Activated T-cell treated with anti-CD3 and anti-CD28 coated beads for 4 hours (primary cell): Measurements from ENCODE around the gene PCDHB7.
"Not testable (repeated sequence)": the region's sequence is repeated elsewhere in the genome, so short reads cannot be mapped to it uniquely, and the experiment has no call there.

Experiments
- DNase-seq: peaks from one replicate; pipeline ENCODE4 v3.0.0-alpha.2; 2020

Gene PCDHB7

DNA sequence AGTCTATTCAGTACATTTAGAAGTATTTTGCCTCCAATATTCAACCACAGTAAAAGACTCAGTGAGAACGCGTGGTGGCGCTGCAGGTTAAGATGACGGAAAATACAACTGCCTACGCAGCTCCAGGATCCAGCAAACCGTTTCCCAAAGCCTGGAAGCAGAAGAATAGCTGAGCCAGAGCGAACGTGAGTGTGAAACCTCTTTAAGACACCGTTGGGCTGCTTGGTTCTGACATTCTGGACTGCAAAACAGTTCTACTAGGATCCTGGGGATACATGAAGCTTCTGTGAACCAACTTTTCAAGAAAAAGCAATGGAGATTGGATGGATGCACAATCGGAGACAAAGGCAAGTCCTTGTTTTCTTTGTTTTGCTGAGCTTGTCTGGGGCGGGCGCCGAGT, 9.8 kb downstream of the PCDHB7 start, which contains the start of gene PCDHB16:
PCDHB16 (plus strand) TSS at position 140 of the 400 bp plus-strand sequence; CDS start at position 313, 173 bp downstream.
- no peak for DNase-seq

DNA sequence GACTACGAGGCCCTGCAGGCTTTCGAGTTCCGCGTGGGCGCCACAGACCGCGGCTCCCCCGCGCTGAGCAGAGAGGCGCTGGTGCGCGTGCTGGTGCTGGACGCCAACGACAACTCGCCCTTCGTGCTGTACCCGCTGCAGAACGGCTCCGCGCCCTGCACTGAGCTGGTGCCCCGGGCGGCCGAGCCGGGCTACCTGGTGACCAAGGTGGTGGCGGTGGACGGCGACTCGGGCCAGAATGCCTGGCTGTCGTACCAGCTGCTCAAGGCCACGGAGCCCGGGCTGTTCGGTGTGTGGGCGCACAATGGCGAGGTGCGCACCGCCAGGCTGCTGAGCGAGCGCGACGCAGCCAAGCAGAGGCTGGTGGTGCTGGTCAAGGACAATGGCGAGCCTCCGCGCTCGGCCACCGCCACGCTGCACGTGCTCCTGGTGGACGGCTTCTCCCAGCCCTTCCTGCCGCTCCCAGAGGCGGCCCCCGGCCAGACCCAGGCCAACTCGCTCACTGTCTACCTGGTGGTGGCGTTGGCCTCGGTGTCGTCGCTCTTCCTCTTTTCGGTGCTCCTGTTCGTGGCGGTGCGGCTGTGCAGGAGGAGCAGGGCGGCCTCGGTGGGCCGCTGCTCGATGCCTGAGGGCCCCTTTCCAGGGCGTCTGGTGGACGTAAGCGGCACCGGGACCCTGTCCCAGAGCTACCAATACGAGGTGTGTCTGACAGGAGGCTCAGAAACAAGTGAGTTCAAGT, 11.8 kb downstream of the PCDHB7 start:
- not testable (repeated sequence) for DNase-seq

DNA sequence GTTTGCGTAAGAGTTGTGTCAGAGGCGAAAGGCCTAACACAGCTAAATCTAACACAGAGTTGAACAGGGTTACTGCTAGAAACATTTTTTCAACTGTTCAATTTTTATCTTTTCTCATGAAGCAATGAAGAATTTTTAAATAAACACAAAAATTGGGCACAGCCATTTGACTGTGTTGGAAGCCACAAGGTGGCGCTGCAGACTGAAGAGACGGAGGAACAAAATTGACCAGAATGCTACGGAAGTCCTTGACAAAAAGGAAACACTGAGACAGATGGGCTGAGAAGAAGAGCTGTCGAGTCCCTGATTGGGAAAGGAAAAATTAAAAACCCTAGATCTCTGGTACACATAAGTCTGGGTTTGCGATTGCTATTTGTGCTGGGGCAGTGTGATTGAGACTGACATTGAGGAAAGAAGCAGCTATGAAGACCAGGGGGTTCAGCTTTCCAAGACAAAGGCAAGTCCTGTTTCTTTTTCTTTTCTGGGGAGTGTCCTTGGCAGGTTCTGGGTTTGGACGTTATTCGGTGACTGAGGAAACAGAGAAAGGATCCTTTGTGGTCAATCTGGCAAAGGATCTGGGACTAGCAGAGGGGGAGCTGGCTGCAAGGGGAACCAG, 14.6 kb downstream of the PCDHB7 start, which contains the start of gene PCDHB9:
PCDHB9 (plus strand) TSS at position 265 of the 616 bp plus-strand sequence; CDS start at position 423, 158 bp downstream.
- DNase-seq, result no peak

DNA sequence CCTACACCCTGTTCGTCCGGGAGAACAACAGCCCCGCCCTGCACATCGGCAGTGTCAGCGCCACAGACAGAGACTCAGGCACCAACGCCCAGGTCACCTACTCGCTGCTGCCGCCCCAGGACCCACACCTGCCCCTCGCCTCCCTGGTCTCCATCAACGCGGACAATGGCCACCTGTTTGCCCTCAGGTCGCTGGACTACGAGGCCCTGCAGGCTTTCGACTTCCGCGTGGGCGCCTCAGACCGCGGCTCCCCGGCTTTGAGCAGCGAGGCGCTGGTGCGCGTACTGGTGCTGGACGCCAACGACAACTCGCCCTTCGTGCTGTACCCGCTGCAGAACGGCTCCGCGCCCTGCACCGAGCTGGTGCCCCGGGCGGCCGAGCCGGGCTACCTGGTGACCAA, 16.2 kb downstream of the PCDHB7 start:
- not testable (repeated sequence) for DNase-seq

DNA sequence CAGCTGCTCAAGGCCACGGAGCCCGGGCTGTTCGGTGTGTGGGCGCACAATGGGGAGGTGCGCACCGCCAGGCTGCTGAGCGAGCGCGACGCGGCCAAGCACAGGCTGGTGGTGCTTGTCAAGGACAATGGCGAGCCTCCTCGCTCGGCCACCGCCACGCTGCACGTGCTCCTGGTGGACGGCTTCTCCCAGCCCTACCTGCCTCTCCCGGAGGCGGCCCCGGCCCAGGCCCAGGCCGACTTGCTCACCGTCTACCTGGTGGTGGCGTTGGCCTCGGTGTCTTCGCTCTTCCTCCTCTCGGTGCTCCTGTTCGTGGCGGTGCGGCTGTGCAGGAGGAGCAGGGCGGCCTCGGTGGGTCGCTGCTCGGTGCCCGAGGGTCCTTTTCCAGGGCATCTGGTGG, 16.7 kb downstream of the PCDHB7 start:
- DNase-seq, result not testable (repeated sequence)

DNA sequence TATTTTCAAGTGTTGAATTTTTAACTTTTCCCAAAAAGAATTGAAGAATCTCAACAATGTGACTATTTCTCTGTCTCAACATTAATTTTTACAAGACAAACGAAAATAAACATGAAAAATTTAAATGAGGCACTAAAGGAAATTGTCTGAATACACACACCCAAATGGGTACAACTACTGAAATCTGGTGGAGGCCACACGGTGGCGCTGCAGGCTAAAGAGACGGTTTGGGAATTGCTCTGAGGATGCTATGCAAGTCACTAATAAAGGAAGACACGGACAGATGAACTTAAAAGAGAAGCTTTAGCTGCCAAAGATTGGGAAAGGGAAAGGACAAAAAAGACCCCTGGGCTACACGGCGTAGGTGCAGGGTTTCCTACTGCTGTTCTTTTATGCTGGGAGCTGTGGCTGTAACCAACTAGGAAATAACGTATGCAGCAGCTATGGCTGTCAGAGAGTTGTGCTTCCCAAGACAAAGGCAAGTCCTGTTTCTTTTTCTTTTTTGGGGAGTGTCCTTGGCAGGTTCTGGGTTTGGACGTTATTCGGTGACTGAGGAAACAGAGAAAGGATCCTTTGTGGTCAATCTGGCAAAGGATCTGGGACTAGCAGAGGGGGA, 19.8 kb downstream of the PCDHB7 start, which contains the start of gene PCDHB10:
PCDHB10 (plus strand) TSS at position 244 of the 616 bp plus-strand sequence; CDS start at position 444, 200 bp downstream.
- DNase-seq, result no peak

DNA sequence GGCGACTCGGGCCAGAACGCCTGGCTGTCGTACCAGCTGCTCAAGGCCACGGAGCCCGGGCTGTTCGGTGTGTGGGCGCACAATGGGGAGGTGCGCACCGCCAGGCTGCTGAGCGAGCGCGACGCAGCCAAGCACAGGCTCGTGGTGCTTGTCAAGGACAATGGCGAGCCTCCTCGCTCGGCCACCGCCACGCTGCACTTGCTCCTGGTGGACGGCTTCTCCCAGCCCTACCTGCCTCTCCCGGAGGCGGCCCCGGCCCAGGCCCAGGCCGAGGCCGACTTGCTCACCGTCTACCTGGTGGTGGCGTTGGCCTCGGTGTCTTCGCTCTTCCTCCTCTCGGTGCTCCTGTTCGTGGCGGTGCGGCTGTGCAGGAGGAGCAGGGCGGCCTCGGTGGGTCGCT, 21.9 kb downstream of the PCDHB7 start:
- not testable (repeated sequence) for DNase-seq

DNA sequence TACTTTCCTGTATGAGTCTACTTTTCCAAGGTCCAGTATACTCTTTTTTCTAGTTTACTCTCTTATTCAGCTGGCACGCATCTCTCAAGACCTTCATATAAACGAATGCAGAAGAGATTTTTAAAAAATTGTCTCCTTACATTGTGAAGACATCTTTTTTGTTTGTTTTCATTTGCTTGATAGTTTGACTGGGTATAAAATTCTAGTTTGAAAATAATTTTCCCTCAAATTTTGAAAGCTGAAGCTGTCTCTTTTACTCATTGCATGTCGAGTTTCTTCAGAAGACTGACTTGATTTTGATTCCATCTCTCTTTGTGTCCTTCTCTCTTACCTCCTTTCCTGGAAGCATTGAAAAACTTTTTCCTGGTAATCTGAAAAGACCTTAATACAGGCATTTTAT, 23.9 kb downstream of the PCDHB7 start:
- DNase-seq, result no peak

DNA sequence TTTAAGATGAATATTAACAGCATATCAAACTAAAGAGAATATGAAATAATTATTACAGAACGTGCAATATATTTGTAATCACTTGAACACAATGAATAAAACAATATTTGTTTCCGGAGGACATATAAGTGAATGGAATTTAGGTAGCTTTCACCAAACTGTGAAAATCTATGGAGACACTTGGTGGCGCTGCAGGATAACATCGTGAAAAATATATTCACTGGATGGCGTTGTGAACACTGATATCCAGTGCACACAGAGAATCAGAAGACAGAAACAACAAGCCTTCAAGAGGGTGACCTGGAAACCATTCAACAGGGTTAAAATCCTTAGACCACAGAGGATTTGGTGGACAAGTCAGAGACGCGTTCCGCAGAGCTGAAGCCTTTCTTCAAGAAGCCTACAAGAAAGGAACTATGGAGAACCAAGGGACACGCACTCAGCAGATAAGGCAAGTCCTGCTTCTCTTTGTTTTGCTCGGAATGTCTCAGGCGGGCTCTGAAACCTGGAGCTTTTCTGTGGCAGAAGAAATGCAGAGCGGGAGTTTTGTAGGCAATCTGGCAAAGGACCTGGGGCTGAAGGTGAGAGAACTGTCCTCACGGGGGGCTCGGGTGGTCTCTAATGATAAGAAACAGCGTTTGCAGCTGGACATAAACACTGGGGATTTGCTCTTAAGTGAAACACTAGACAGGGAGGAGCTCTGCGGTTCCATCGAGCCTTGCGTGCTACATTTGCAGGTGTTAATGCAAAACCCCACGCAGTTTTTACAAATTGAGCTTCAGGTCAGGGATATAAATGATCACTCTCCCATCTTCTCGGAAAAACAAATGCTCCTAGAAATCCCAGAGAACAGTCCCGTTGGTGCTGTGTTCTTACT, 27.2 kb downstream of the PCDHB7 start, which contains the start of gene PCDHB11:
PCDHB11 (plus strand) TSS at position 269 of the 877 bp plus-strand sequence; CDS start at position 417, 148 bp downstream.
- no peak for DNase-seq

DNA sequence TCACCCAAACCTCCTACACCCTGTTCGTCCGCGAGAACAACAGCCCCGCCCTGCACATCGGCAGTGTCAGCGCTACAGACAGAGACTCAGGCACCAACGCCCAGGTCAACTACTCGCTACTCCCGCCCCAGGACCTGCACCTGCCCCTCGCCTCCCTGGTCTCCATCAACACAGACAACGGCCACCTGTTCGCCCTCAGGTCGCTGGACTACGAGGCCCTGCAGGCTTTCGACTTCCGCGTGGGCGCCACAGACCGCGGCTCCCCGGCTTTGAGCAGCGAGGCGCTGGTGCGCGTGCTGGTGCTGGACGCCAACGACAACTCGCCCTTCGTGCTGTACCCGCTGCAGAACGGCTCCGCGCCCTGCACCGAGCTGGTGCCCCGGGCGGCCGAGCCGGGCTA, 28.7 kb downstream of the PCDHB7 start:
- DNase-seq, result not testable (repeated sequence)

DNA sequence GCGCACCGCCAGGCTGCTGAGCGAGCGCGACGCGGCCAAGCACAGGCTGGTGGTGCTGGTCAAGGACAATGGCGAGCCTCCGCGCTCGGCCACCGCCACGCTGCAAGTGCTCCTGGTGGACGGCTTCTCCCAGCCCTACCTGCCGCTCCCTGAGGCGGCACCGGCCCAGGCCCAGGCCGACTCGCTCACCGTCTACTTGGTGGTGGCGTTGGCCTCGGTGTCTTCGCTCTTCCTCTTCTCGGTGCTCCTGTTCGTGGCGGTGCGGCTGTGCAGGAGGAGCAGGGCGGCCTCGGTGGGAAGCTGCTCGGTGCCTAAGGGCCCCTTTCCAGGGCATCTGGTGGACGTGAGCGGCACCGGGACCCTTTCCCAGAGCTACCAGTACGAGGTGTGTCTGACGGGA, 29.2 kb downstream of the PCDHB7 start:
- DNase-seq, result not testable (repeated sequence)

DNA sequence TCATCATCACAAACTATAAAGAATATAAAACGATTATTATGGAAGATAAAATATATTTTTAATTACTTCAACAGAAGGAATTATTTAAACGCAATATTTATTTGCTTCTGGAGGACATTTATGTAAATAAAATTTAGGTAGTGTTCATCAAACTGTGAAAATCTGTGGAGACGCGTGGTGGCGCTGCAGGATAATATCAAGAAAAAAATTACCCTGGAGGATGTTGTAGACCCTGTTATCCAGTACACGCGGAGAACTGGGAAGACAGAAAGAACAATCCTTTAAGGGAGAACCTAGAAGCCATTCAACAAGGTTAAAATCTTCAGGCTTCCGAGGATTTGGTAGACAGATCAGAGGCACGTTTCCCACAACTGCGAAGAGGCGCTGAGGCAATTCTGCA, 36.0 kb downstream of the PCDHB7 start, which contains the start of gene PCDHB12:
PCDHB12 (plus strand) TSS at position 242 of the 400 bp plus-strand sequence. CDS start 189 bp downstream, outside the sequence.
- DNase-seq, result no peak

DNA sequence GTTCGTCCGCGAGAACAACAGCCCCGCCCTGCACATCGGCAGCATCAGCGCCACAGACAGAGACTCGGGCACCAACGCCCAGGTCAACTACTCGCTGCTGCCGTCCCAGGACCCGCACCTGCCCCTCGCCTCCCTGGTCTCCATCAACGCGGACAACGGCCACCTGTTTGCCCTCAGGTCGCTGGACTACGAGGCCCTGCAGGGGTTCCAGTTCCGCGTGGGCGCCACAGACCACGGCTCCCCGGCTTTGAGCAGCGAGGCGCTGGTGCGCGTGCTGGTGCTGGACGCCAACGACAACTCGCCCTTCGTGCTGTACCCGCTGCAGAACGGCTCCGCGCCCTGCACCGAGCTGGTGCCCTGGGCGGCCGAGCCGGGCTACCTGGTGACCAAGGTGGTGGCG, 37.8 kb downstream of the PCDHB7 start:
- not testable (repeated sequence) for DNase-seq

DNA sequence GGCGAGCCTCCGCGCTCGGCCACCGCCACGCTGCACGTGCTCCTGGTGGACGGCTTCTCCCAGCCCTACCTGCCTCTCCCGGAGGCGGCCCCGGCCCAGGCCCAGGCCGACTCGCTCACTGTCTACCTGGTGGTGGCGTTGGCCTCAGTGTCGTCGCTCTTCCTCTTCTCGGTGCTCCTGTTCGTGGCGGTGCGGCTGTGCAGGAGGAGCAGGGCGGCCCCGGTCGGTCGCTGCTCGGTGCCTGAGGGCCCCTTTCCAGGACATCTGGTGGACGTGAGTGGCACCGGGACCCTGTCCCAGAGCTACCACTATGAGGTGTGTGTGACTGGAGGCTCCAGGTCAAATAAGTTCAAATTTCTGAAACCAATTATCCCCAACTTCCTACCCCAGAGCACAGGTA, 38.4 kb downstream of the PCDHB7 start:
- not testable (repeated sequence) for DNase-seq

DNA sequence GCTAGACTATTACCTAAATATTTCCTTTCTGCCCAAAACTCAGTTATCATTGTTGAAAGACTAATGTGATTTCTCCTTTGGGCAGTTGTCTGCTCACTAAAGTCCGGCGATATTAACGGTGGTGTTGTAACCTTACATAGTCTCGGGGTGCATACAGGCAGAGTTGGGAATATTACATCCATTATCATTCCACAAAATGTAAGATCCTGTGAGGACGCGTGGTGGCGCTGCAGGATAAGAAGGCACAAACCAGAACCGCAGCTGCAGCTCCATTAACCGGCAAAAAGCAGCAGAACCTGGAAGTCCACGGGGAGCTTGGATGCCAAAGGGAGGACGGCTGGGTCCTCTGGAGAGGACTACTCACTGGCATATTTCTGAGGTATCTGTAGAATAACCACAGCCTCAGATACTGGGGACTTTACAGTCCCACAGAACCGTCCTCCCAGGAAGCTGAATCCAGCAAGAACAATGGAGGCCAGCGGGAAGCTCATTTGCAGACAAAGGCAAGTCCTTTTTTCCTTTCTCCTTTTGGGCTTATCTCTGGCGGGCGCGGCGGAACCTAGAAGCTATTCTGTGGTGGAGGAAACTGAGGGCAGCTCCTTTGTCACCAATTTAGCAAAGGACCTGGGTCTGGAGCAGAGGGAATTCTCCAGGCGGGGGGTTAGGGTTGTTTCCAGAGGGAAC, 41.4 kb downstream of the PCDHB7 start, which contains the start of gene PCDHB13:
PCDHB13 (plus strand) TSS at position 264 of the 684 bp plus-strand sequence; CDS start at position 469, 205 bp downstream.
- DNase-seq, result not testable (repeated sequence)

DNA sequence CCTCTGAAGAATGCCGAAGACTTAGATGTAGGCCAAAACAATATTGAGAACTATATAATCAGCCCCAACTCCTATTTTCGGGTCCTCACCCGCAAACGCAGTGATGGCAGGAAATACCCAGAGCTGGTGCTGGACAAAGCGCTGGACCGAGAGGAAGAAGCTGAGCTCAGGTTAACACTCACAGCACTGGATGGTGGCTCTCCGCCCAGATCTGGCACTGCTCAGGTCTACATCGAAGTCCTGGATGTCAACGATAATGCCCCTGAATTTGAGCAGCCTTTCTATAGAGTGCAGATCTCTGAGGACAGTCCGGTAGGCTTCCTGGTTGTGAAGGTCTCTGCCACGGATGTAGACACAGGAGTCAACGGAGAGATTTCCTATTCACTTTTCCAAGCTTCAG, 42.1 kb downstream of the PCDHB7 start:
- not testable (repeated sequence) for DNase-seq

DNA sequence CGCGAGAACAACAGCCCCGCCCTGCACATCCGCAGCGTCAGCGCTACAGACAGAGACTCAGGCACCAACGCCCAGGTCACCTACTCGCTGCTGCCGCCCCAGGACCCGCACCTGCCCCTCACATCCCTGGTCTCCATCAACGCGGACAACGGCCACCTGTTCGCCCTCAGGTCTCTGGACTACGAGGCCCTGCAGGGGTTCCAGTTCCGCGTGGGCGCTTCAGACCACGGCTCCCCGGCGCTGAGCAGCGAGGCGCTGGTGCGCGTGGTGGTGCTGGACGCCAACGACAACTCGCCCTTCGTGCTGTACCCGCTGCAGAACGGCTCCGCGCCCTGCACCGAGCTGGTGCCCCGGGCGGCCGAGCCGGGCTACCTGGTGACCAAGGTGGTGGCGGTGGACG, 43.1 kb downstream of the PCDHB7 start:
- DNase-seq, result not testable (repeated sequence)

DNA sequence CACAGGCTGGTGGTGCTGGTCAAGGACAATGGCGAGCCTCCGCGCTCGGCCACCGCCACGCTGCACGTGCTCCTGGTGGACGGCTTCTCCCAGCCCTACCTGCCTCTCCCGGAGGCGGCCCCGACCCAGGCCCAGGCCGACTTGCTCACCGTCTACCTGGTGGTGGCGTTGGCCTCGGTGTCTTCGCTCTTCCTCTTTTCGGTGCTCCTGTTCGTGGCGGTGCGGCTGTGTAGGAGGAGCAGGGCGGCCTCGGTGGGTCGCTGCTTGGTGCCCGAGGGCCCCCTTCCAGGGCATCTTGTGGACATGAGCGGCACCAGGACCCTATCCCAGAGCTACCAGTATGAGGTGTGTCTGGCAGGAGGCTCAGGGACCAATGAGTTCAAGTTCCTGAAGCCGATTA, 43.6 kb downstream of the PCDHB7 start:
- not testable (repeated sequence) for DNase-seq

DNA sequence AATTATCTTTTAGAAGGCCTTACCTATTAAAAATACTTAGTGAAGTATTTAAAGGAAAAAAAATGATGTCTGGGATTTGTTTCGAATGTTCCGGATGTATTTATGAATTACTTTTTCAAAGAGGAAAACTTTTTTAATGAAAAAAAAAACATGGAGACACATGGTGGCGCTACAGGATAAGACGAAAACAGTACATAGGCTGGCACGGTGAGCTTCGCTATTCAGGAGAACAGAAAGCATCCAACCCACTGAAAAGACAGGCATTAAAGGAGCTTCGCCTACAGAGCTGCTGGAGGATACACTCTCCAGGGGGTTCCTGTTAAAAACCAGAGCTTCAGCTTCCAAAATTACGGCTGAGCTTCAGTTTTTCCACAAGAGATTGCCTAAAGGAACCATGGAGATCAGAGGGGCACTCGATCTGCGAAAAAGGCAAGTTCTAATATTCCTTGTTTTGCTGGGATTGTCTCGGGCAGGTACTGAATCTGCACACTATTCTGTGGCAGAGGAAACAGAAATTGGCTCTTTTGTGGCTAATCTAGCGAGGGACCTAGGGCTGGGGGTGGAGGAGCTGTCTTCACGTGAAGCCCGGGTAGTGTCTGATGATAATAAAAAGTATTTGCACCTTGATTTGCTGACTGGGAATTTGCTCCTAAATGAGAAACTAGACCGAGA, 50.8 kb downstream of the PCDHB7 start, which contains the start of gene PCDHB14:
PCDHB14 (plus strand) TSS at position 232 of the 672 bp plus-strand sequence; CDS start at position 395, 163 bp downstream.
- no peak for DNase-seq

DNA sequence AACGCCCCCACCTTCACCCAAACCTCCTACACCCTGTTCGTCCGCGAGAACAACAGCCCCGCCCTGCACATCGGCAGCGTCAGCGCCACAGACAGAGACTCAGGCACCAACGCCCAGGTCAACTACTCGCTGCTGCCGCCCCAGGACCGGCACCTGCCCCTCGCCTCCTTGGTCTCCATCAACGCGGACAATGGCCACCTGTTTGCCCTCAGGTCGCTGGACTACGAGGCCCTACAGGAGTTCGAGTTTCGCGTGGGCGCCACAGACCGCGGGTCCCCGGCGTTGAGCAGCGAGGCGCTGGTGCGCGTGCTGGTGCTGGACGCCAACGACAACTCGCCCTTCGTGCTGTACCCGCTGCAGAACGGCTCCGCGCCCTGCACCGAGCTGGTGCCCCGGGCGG, 52.4 kb downstream of the PCDHB7 start:
- not testable (repeated sequence) for DNase-seq

DNA sequence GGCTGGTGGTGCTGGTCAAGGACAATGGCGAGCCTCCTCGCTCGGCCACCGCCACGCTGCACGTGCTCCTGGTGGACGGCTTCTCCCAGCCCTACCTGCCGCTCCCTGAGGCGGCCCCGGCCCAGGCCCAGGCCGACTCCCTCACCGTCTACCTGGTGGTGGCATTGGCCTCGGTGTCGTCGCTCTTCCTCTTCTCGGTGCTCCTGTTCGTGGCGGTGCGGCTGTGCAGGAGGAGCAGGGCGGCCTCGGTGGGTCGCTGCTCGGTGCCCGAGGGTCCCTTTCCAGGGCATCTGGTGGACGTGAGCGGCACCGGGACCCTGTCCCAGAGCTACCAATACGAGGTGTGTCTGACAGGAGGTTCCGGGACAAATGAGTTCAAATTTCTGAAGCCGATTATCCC, 53.0 kb downstream of the PCDHB7 start:
- DNase-seq, result not testable (repeated sequence)
